Measurements from ENCODE around the gene ZNF576. TPM values are rescaled to one million over a fixed set of nuclear protein-coding genes. Genes with fewer than 3 reads are reported as not detected.

Gene ZNF576
- total and polyA plus RNA-seq, 9 of the 15 experiments (the other 6 are each of a cell fraction or from before 2014, with no cell fraction given) = 6.8 to 18.2 (median 12.2) TPM

GRCh38 chr19:43598445-43599240 is 2.2 kb downstream of the ZNF576 start:
- H3K4me2 ChIP-seq (ENCODE audit: insufficient read depth, low read length) = peak overlapping the region; percentile 97; the same call in 1 of the 2 replicates
- FAIRE-seq (no peak), ATAC-seq (no peak), DNase-seq (ENCODE audit: extremely low read depth in 1 of 4, low spot score in 3 of 4) (no peak)
- H2AFZ ChIP-seq (ENCODE audit: low read depth, low read length) = no peak overlapping the region
- H3K27ac ChIP-seq (ENCODE audit: extremely low read depth, low read depth, low read length) = no peak overlapping the region
- no peaks in the 10 kb centered on the region for H3K27me3 ChIP-seq (ENCODE audit: control insufficient read depth in 2 of 2, insufficient read depth in 2 of 2, low read length in 2 of 2)
- ChIA-PET CTCF (ENCODE audit: low intra/inter-chr PET ratio) (no interaction called here), POLR2A (interaction anchor here (0.9 to 5.6 kb wide), 2 partner anchors 10 to 45 kb away, joined by 3 to 60 read pairs; partner anchors contain the start of gene SRRM5)
- intact Hi-C loops (cut with micrococcal nuclease) (no loop called here), in situ Hi-C loops (cut with MboI) (no loop called here)
- BruUV-seq (replicated peaks) = no TSS peak
- TF ChIP-seq POLR2G (IDR thresholded peaks at IDR 0.05; ENCODE audit: low read depth, low read length) (peak; percentile 45; the same call in 1 of the 2 replicates), FOXP1 (CRISPR knock-in tag; IDR thresholded peaks at IDR 0.05) (no peak), ZNF583 (CRISPR knock-in tag; IDR thresholded peaks at IDR 0.05) (no peak), RBM25 (IDR thresholded peaks at IDR 0.05; ENCODE audit: low read depth, low read length, severe bottlenecking) (peak; percentile 91), RBFOX2 (IDR thresholded peaks at IDR 0.05; ENCODE audit: low read depth, low read length) (peak; percentile 66), BCOR (IDR thresholded peaks at IDR 0.05) (peak; percentile 57), RCOR1 (IDR thresholded peaks at IDR 0.05; ENCODE audit: borderline replicate concordance in 1 of 2, low read depth in 2 of 2, low read length in 2 of 2) (0 out of 4 replicates have a peak, but pooled peaks of 1 of the 2 experiments have one; percentile 6), NR1H2 (CRISPR knock-in tag; IDR thresholded peaks at IDR 0.05) (no peak), PHF8 (IDR thresholded peaks at IDR 0.05; ENCODE audit: borderline replicate concordance, low read length) (no peak)
- H3K36me3 ChIP-seq (ENCODE audit: control insufficient read depth, insufficient read depth, low read length) = peaks cover 38% of the 10 kb centered on the region; the same call in 2 of the 3 replicates
- H3K4me1 ChIP-seq (replicated peaks in 1 of 2; ENCODE audit: control insufficient read depth in 2 of 2, insufficient read depth in 2 of 2, low read length in 2 of 2) = peaks cover 15 to 35% of the 10 kb centered on the region in 2 experiments; a peak in 4 of 5 replicates
- H3K79me2 ChIP-seq (ENCODE audit: control insufficient read depth, insufficient read depth, low read length) = peaks cover 41% of the 10 kb centered on the region
- no peaks in the 10 kb centered on the region for H4K20me1 ChIP-seq (replicated peaks; ENCODE audit: control insufficient read depth, insufficient read depth, low read length)
- peak overlapping the region in 1 of 2 experiments; percentile 8; a peak in 1 of 4 replicates for H3K9ac ChIP-seq (ENCODE audit: insufficient read depth in 1 of 2, low read depth in 2 of 2, low read length in 2 of 2)
- no peak overlapping the region for H3K4me3 ChIP-seq
- no peaks in the 10 kb centered on the region for H3K9me1 ChIP-seq (ENCODE audit: control insufficient read depth, insufficient read depth, low read length)
- WGBS (ENCODE audit: insufficient coverage, low coverage, missing lambda C conversion rate) = 98% methylated on average over 19 of the region's 19 CpGs
- H3K9me3 ChIP-seq (replicated peaks; ENCODE audit: control insufficient read depth, insufficient read depth, low read depth, low read length) = no peaks in the 10 kb centered on the region
